GM21515 (cell line): ENCODE results near the gene TMEM59.
"Not testable (repeated sequence)": the region's sequence is repeated elsewhere in the genome, so short reads cannot be mapped to it uniquely, and the experiment has no call there.

ENCODE experiments used
- ATAC-seq: cut with Tn5 transposase; IDR thresholded peaks from one replicate; pipeline ENCODE4 v1.9.1; 2021; ENCODE audit not compliant: unreplicated experiment

Gene TMEM59

DNA sequence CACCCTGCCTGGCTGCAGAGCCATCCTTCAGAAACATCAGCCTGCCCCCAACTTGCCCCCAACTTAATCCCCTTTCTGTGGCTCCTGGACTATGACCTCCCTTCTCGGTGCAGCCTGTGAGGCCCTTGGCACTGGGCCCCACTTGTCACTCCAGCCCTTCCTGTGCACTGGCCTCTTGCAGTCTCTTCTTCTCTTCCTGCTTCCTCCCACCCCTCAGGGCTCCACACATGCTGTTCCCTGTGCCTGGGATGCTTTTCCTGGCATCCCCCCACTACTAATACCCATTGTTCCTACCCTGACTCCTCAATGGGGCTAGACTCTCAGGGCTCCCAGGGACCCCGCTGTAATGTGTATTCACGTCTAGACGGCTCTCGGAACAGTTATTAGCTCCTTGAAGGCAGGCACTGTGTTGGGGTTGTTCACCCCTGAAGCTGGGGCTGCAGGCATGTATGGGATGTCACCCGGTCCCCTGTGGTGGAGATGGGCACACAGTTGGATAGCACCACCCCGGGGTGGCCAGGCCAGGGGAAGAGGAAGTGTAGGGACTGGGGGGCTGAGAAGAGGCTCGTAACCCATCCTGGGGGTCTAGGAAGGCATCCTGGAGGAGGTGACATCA, 39.5 kb downstream of the TMEM59 start:
- no peak for ATAC-seq

DNA sequence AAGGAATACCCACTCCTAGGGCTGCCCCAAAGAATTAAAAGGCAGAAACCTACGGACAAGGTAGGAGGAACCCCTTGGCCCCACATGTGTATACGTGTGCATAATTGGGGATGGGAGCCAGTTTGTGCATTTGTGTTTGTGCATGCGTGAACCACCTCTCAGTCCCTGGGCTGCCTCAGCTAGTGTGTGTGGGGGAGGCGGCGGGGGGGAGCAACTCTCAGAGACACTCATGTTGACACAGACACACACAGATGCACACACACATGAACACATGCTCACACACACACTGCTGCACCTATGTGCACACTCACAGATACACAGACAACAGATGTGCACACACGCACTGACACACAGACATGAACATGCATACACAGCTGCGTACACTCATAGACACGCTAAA, 40.1 kb downstream of the TMEM59 start:
- ATAC-seq: no peak

GRCh38 chr1:54012008-54012325, 41.0 kb downstream of the TMEM59 start:
- no peak for ATAC-seq

DNA sequence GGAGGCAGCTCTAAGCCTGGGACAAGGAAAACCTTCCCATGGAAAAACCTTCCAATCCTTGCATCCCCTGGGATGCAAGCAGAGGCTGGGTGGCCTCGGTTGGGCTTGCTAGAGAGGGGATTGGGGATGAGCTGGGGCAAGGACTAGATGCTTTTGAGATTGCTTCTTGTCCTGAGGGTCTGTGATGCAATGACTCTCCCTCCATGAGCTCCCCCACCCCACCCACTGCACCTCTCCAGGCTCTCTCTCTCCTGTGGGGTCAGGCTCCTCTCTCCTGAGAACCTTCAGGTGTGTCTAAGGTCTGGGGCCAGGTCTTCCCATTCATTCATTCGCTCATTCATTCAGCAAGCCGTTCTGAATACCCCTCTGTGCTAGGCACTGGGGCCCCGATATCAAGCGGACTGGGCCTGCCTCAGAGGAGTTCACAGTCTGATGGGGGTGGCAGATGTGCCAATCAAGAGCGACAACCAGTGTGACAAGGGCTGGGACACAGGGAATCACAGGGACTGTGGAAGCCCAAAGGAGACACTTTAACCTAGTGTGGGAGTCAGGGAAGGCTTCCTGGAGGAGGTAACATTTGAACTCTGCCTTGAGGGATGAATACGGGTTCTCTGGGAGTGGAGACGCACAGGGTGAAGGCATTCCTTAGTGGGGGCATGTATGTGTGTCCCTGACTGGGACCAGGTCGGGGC, 41.5 kb downstream of the TMEM59 start:
- ATAC-seq: no peak

- ATAC-seq: no peak
Observed at GRCh38 chr1:54010415-54011117, 42.4 kb downstream of the TMEM59 start.

DNA sequence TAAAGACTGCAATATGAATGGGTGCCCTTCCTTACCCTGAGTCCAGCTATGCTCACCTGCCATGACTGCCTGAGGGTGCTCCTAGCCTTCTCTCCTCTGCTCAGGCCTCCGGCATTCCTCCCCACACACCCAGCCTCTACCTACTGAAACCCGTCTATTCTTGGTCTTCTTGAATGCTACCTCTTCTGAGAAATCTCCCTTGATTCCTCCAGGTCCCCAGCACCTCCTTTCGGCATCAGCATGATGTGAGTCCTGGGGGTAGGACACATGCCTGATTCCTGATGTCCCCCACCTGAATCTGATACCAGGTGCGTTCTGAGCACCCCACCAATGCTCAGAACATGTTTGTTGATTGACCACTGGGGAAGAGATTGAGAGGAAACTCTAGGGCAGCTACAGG, 43.6 kb downstream of the TMEM59 start:
- ATAC-seq: no peak

DNA sequence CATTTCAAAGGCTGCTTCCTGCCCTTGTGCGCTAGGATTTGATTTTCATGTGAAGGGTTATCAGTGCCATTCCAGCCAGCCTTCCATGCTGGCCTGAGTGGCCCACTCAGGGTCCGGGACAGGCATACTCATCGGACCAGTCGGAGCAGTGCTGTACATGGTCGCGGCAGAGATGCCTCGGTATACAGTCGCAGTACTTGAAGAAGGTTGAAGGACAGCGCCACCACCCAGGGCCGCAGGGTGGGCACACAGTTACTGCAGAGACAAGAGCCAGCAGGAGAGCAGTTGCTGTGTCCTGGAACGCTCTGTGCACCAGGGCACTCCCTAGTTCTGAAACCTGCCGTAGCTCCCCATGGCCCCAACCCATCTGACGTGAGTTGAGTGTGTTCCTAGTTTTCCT, 44.1 kb downstream of the TMEM59 start:
- no peak for ATAC-seq

GRCh38 chr1:54007613-54008012, 45.4 kb downstream of the TMEM59 start:
- no peak for ATAC-seq

DNA sequence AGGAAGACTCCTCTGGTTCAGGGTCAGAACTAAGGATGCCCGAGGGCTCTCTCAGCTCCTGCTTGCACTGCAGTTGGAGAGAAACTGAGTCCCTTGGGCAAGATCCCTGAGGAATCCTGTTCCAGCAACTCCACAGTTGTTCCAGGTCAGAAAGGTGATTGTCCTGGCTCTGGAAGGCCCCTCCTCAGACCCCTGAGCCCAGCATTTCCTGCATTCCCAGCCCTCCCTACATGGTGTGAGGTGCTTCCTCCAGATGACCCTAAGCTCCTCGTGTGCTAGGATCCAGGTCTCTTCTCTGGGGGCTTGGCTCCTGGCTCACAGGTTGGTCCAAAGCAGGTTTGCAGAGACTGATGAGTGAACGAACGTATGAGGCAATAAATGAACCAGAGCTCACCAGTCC, 46.5 kb downstream of the TMEM59 start:
- no peak for ATAC-seq

DNA sequence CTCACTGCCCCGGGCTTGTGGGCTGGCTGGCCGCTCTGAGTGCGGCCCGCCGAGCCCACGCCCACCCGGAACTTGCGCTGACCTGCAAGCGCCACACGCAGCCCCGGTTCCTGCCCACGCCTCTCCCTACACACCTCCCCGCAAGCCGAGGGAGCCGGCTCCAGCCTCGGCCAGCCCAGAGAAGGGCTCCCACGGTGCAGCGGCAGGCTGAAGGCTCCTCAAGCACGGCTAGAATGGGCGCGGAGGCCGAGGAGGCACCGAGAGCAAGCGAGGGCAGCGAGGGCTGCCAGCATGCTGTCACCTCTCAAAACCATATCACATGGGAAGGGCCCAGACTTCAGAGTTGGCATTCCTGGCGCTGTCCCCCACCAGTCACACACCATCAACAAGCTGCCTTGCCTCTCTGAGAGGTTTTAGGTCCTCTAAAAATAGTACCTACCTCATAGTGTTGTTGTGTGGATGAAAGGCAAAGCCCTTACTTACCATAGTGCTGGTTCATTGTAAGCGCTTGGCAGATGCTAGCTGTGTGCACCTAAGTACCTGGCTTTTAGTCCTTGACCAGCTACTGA, 48.4 kb downstream of the TMEM59 start:
- no peak for ATAC-seq

- not testable (repeated sequence) for ATAC-seq
Observed at GRCh38 chr1:54003750-54004480, 49.1 kb downstream of the TMEM59 start.

DNA sequence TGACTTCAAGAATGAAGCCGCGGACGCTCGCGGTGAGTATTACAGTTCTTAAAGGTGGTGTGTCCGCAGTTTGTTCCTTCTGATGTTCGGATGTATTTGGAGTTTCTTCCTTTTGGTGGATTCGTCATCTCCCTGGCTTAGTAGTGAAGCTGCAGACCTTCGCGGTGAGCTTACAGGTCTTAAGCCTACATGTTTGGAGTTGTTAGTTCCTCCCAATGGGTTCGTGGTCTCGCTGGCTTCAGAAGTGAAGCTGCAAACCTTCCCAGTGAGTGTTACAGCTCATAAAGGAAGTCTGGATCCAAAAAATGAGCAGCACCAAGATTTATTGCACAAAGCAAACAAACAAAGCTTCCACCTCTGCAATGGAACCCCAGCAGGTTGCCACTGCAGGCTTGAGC, 49.8 kb downstream of the TMEM59 start:
- no peak for ATAC-seq

DNA sequence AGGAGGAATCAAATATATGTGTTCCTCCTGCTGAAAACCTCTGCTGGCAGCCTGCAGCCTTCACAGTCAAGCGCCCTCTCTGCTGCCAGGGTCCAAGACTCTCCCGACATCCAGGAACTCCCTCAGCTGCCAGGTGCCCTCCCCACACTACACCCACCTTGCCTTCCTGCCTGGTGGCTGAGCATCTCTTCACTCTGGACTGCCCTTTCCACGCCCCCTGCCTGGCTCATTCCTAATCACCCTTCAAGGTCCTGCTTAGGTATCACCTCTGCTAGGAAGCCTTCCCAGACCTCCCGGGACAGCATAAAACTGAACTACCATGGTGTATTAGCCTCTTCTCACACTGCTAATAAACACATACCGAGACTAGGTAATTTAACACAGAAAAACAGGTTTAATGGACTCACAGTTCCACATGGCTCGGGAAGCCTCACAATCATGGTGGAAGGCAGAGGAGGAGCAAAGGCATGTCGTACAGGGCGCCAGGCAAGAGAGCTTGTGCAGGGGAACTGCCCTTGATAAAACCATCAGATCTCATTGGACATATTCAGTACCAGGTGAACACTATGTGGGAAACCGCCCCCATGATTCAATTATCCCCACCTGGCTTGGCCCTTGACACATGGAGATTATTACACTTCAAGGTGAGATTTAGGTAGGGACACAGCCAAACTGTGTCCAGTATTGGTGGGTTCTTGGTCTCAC, 50.3 kb downstream of the TMEM59 start:
- ATAC-seq: no peak

- ATAC-seq: no peak
Observed at GRCh38 chr1:54001591-54001990, 51.4 kb downstream of the TMEM59 start.

GRCh38 chr1:53999920-54000319, 53.1 kb downstream of the TMEM59 start:
- no peak for ATAC-seq

GRCh38 chr1:53998223-53998622, 54.8 kb downstream of the TMEM59 start:
- ATAC-seq: no peak

GRCh38 chr1:53995683-53996082, 57.3 kb downstream of the TMEM59 start:
- no peak for ATAC-seq

GRCh38 chr1:53994516-53994915, 58.5 kb downstream of the TMEM59 start:
- not testable (repeated sequence) for ATAC-seq

GRCh38 chr1:53992085-53992874, 60.7 kb downstream of the TMEM59 start:
- ATAC-seq: no peak

DNA sequence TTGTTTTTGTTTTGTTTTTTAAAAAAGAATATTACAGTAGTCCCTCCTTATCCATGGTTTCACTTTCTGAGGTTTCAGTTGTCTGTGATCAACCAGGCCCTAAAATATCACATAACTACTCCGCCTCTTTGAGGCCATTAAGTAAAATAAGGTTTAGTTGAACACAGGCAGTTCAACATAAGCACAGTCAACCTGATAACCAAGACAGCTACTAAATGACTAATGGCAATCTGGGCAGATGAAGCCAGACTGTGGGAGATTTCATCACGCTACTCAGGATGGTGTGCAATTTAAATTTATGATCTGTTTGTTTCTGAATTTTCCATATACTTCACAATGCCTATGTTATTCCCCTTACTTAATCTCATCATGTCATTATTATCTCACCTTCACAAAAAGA, 65.1 kb downstream of the TMEM59 start:
- no peak for ATAC-seq
